Measurements from ENCODE around the gene ABCC1. TPM values are rescaled to one million over a fixed set of nuclear protein-coding genes. Genes with fewer than 3 reads are reported as not detected.
A peak's percentile ranks its signal among the peaks of the same experiment; 100 is the strongest.

The ABCC1 gene
- total RNA-seq, 1 experiment from 2014 or later = 139 TPM

DNA sequence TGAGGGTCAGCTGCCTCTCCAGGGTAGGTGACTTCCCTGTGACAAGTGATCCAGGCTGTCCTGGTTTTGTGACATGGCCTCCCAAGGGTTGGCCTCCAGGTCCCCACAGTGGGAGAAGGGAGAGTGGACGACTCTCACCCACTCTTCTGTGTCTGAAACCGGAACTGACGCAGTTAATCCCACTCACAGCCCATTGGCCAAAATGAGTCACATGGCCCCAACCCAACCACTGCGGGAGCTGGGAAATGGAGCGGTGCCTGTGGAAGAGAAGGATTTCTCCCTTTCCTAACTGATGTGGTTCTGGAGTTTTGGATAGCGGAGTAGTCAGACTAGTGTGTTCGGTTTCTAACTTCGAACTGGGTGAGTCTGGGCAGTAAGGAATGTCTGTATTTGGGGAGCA, 194.5 kb downstream of the ABCC1 start:
- Histone ChIP-seq H4K20me1 (ENCODE audit: insufficient read depth) (peaks cover 16% of the 10 kb centered on the region), H3F3A (ENCODE audit: insufficient read depth, low read depth) (peaks cover 20% of the 10 kb centered on the region; the same call in 1 of the 2 replicates), H3K4me3 (no peak overlapping the region), H3K27ac (no peak overlapping the region), H3K36me3 (ENCODE audit: low read depth) (peaks cover 5% of the 10 kb centered on the region; the same call in 1 of the 2 replicates), H3K9me3 (ENCODE audit: insufficient read depth, low read depth) (no peaks in the 10 kb centered on the region), H3K9me2 (ENCODE audit: insufficient read depth) (no peaks in the 10 kb centered on the region), H3K4me2 (no peak overlapping the region), H3K27me3 (ENCODE audit: insufficient read depth, low read depth) (no peaks in the 10 kb centered on the region), H3K79me2 (ENCODE audit: low read depth) (no peaks in the 10 kb centered on the region), H3K4me1 (replicated peaks; ENCODE audit: insufficient read depth) (no peaks in the 10 kb centered on the region), H2AFZ (no peak overlapping the region)
- POLR2A ChIA-PET (ENCODE audit: unreplicated experiment) = interaction anchor here (0.6 kb wide), 1 partner anchor 34 kb away, joined by 4 read pairs; no protein-coding TSS in a partner anchor
- CTCF ChIA-PET = interaction anchor here (0.6 kb wide), 1 partner anchor 125 kb away, joined by 3 read pairs; no protein-coding TSS in a partner anchor
- no peak for DNase-seq
- no peak for TF ChIP-seq EZH2 (IDR thresholded peaks at IDR 0.05; ENCODE audit: low read depth)
- TF ChIP-seq, protein P1, sequence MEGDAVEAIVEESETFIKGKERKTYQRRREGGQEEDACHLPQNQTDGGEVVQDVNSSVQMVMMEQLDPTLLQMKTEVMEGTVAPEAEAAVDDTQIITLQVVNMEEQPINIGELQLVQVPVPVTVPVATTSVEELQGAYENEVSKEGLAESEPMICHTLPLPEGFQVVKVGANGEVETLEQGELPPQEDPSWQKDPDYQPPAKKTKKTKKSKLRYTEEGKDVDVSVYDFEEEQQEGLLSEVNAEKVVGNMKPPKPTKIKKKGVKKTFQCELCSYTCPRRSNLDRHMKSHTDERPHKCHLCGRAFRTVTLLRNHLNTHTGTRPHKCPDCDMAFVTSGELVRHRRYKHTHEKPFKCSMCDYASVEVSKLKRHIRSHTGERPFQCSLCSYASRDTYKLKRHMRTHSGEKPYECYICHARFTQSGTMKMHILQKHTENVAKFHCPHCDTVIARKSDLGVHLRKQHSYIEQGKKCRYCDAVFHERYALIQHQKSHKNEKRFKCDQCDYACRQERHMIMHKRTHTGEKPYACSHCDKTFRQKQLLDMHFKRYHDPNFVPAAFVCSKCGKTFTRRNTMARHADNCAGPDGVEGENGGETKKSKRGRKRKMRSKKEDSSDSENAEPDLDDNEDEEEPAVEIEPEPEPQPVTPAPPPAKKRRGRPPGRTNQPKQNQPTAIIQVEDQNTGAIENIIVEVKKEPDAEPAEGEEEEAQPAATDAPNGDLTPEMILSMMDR (conservative IDR thresholded peaks at IDR 0.05) = no peak
- intact Hi-C loops (cut with micrococcal nuclease; ENCODE audit: unreplicated experiment) = no loop called here
- BruUV-seq (replicated peaks) = no TSS peak

DNA sequence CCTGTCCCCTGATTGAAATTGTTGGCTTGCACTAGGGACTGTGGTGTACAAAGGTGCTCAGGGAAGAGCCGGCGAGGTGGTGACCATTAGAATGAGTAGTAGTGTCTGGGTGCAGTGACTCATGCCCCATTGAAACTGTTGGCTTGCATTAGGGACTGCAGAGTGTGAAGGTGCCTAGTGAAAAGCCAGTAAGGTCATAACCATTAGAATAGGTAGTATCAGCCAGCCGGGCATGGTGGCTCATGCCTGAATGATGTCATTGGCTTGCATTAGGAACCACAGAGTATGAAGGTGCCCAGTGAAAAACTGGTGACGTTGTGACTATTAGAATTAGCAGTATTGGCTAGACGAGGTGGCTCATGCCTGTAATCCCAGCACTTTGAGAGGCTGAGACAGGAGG, 195.0 kb downstream of the ABCC1 start:
- peak in 1 of 2 experiments; percentile 63 for DNase-seq
- CTCF ChIA-PET = no interaction called here

GRCh38 chr16:16145286-16145685, 195.9 kb downstream of the ABCC1 start:
- Histone ChIP-seq H3K4me1 (replicated peaks; ENCODE audit: insufficient read depth) (no peaks in the 10 kb centered on the region), H3K79me2 (ENCODE audit: low read depth) (no peaks in the 10 kb centered on the region), H3K4me2 (no peak overlapping the region), H3K9me2 (ENCODE audit: insufficient read depth) (no peaks in the 10 kb centered on the region), H2AFZ (no peak overlapping the region), H3K27ac (no peak overlapping the region), H4K20me1 (ENCODE audit: insufficient read depth) (peaks cover 16% of the 10 kb centered on the region), H3K27me3 (ENCODE audit: insufficient read depth, low read depth) (no peaks in the 10 kb centered on the region), H3F3A (ENCODE audit: insufficient read depth, low read depth) (peaks cover 20% of the 10 kb centered on the region; the same call in 1 of the 2 replicates), H3K9me3 (ENCODE audit: insufficient read depth, low read depth) (no peaks in the 10 kb centered on the region), H3K36me3 (ENCODE audit: low read depth) (no peaks in the 10 kb centered on the region), H3K4me3 (no peak overlapping the region)
- ChIA-PET POLR2A (ENCODE audit: unreplicated experiment) (no interaction called here), CTCF (no interaction called here)
- no peak for TF ChIP-seq EZH2 (IDR thresholded peaks at IDR 0.05; ENCODE audit: low read depth)
- TF ChIP-seq, protein P1 (conservative IDR thresholded peaks at IDR 0.05) = no peak
- DNase-seq = no peak
- no TSS peak for BruUV-seq (replicated peaks)
- intact Hi-C loops (cut with micrococcal nuclease; ENCODE audit: unreplicated experiment) = no loop called here

More for the DNA sequence above, 195.0 kb downstream of the ABCC1 start:
- peaks cover 16% of the 10 kb centered on the region for H4K20me1 ChIP-seq (ENCODE audit: insufficient read depth)
- POLR2A ChIA-PET (ENCODE audit: unreplicated experiment) = interaction anchor here (0.6 kb wide), 1 partner anchor 35 kb away, joined by 4 read pairs; no protein-coding TSS in a partner anchor
- peaks cover 5% of the 10 kb centered on the region; the same call in 1 of the 2 replicates for H3K36me3 ChIP-seq (ENCODE audit: low read depth)
- no peaks in the 10 kb centered on the region for H3K27me3 ChIP-seq (ENCODE audit: insufficient read depth, low read depth)
- no peaks in the 10 kb centered on the region for H3K9me2 ChIP-seq (ENCODE audit: insufficient read depth)
- H3K9me3 ChIP-seq (ENCODE audit: insufficient read depth, low read depth) = no peaks in the 10 kb centered on the region
- H3F3A ChIP-seq (ENCODE audit: insufficient read depth, low read depth) = peaks cover 20% of the 10 kb centered on the region; the same call in 1 of the 2 replicates
- H3K79me2 ChIP-seq (ENCODE audit: low read depth) = no peaks in the 10 kb centered on the region
- no peaks in the 10 kb centered on the region for H3K4me1 ChIP-seq (replicated peaks; ENCODE audit: insufficient read depth)
- no TSS peak for BruUV-seq (replicated peaks)
- intact Hi-C loops (cut with micrococcal nuclease; ENCODE audit: unreplicated experiment) = no loop called here
- H2AFZ ChIP-seq = no peak overlapping the region
- H3K4me3 ChIP-seq = no peak overlapping the region
- no peak overlapping the region for H3K27ac ChIP-seq
- no peak for TF ChIP-seq EZH2 (IDR thresholded peaks at IDR 0.05; ENCODE audit: low read depth)
- TF ChIP-seq, protein P1 (conservative IDR thresholded peaks at IDR 0.05) = no peak
- no peak overlapping the region for H3K4me2 ChIP-seq
